HG03521 (cell line): ENCODE data around the gene ZNF205.

Experiments
- ATAC-seq: cut with Tn5 transposase; IDR thresholded peaks from one replicate; pipeline ENCODE4 v1.9.1; 2021; ENCODE audit warnings: mild to moderate bottlenecking, moderate library complexity; ENCODE audit not compliant: unreplicated experiment

The ZNF205 gene

GRCh38 chr16:3147046-3147756 lies 34.8 kb downstream of the ZNF205 start:
- ATAC-seq: no peak

GRCh38 chr16:3147757-3148104 lies 35.3 kb downstream of the ZNF205 start:
- ATAC-seq: no peak

- ATAC-seq: no peak
These were observed 36.1 kb downstream of the ZNF205 start for GRCh38 chr16:3148256-3149192.

- ATAC-seq: no peak
These were observed 36.8 kb downstream of the ZNF205 start for GRCh38 chr16:3149193-3149530.

GRCh38 chr16:3149630-3150345 lies 37.4 kb downstream of the ZNF205 start:
- peak; percentile 15 for ATAC-seq

GRCh38 chr16:3150346-3151218 lies 38.2 kb downstream of the ZNF205 start:
- ATAC-seq: peak; percentile 74

- no peak for ATAC-seq
These were observed 39.6 kb downstream of the ZNF205 start for GRCh38 chr16:3152027-3152276.

GRCh38 chr16:3152277-3152990 lies 40.0 kb downstream of the ZNF205 start:
- ATAC-seq: no peak

- ATAC-seq: no peak
These were observed 40.6 kb downstream of the ZNF205 start for GRCh38 chr16:3152991-3153368.

- no peak for ATAC-seq
These were observed 42.8 kb downstream of the ZNF205 start for GRCh38 chr16:3155181-3155580.

- ATAC-seq: no peak
These were observed 43.6 kb downstream of the ZNF205 start for GRCh38 chr16:3155972-3156371.

- ATAC-seq: no peak
These were observed 45.0 kb downstream of the ZNF205 start for GRCh38 chr16:3157229-3158025.

GRCh38 chr16:3158026-3158509 lies 45.7 kb downstream of the ZNF205 start:
- no peak for ATAC-seq

- ATAC-seq: peak; percentile 42
These were observed 46.3 kb downstream of the ZNF205 start for GRCh38 chr16:3158510-3159314.

GRCh38 chr16:3161235-3162018 lies 49.0 kb downstream of the ZNF205 start:
- ATAC-seq: no peak

GRCh38 chr16:3164121-3164991 lies 52.0 kb downstream of the ZNF205 start:
- no peak for ATAC-seq
